HG02623 (cell line): Measurements from ENCODE around the gene TRMT61A.

ENCODE experiments used
- ATAC-seq: cut with Tn5 transposase; IDR thresholded peaks from one replicate; pipeline ENCODE4 v1.9.1; 2021; ENCODE audit warnings: moderate library complexity; ENCODE audit not compliant: unreplicated experiment

The TRMT61A gene

GRCh38 chr14:103528587-103529382 is at the start of gene TRMT61A:
TSS of gene TRMT61A (plus strand) at chr14:103529196. CDS start at chr14:103529979, 783 bp downstream.
- no peak for ATAC-seq

DNA sequence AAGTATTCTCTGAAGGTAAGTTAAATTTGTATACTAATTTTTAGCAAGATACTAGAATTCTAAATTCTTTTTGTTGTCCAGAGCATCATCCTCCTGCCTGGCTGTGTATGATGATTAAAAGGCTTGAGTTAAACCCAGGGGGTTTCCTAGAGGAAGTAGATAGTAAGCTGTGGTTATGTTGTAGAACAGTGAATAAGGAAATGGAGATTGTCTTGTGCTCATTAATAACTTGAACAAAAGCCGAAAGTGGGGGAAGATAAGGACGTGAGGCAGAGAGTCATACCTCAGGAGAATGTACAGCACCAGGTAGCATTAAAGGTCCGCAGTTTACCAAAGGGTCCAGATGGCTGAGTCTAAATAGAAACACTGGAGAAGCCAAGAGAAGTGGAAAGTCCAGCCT is 48.4 kb upstream of the TRMT61A start:
- peak; percentile 66 for ATAC-seq

DNA sequence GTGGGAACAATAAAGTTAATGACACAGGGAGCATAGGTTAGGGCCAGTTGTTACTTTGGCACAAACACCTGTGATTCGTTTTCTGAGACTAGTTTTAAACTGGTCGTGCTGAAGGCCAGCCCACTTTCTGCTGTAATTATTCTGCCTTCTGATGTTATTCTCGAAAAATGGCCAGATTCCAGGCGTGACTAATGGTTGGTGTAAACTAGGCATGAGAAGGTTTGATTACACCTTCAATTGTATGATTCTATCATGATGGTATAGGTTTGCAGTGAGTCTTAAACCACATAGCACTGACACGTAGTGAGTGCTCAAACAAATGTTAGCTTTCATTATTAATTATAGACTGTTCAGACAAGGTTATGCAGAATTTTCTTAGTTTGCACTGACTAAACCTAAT is 45.4 kb upstream of the TRMT61A start:
- no peak for ATAC-seq

- ATAC-seq = no peak
Observed at GRCh38 chr14:103485504-103485903, 43.5 kb upstream of the TRMT61A start.

- ATAC-seq = no peak
Observed at GRCh38 chr14:103488071-103488470, 40.9 kb upstream of the TRMT61A start.

DNA sequence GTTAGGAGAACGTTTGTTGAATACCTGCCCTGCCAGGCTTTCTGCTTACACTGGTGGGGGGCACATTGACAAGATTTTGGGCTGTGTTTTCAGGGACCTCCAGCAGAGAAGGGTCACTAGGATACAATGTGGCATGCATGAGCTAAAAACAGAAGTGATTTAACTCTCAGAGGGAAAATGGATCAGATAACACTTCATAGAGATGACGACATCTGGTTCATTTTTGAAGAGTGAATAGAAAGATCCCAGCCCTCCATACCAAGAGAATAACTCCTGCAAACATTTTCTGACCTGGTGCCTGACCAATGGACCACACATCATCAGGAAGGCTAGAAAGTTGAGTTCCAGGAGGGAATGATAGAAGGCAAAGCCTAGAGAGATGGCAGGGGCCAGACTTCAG is 40.0 kb upstream of the TRMT61A start:
- ATAC-seq = no peak

DNA sequence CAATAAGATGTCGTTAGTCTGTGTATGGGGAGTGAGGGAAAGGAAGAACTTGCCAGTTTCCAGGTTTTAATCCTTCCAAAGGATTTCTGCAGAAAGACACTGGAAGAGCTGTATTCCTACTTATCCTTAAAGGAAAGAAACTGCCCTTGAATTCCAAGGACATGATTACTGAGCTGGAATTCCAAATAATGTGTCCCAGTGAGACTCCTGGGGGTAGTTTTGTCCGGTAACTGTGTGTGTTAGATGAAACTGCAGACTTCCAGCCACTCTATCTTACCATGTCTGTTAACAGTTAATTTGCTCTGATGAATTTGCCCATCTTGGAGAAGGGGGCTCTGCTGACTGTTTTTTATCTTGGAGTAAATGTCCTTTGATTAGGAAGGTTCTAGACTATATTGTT is 39.4 kb upstream of the TRMT61A start:
- ATAC-seq = no peak

GRCh38 chr14:103491691-103492090 is 37.3 kb upstream of the TRMT61A start:
- no peak for ATAC-seq

DNA sequence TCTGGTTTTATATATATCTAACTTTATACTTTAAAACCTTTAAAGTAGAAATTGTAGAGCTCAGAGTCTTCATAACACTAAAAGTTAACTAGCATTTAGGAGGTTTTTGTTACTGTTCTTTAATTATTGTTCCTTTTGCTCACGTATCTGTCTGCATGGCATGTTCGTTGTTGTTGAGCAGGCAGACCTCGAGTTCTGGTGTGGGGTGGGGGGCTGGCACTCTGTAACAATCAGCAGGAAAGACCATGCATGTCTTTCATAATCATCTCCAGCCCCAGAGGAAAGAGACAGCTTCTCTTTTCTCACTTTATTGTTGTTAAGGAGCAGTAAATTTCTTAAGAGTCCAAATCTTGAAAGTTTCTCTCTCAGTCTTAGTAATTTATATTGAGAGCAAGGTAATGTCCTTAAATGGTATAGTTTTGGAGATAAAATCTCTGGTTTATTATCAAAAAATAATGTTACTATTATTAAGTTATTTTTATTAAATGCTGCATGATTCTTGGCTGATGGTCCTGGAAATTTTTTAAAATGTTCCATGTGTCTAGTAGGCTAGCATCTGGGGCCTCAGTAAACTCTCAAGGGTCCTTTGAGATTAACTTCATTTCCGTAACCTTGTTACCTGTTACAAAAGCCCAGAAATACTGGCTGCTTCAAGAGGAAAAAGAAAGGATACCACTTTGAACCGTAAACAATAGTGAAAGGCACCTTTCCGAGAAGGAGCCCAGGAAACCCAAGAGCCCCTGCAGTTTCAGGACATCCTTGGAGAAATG is 36.7 kb upstream of the TRMT61A start:
- ATAC-seq = no peak

DNA sequence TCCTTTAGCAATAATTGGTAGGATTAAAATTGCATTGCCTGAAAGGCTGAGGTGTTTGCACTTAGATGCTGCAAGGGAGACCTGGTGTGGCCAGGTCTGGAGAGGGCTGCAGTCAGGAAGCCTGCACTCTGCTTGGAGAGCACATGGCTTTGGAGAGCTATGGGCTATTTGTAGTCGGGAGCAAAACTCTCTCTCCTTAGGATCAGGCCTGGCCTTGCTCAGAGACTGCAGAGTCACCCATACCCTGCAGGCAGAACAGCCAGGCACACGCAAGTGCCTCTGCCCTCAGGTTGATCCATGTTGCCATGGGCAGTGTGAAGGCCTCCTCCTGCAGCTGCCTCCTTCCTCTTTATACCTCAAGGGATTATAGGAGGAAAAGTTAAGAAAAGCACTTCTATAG is 33.1 kb upstream of the TRMT61A start:
- ATAC-seq = no peak

DNA sequence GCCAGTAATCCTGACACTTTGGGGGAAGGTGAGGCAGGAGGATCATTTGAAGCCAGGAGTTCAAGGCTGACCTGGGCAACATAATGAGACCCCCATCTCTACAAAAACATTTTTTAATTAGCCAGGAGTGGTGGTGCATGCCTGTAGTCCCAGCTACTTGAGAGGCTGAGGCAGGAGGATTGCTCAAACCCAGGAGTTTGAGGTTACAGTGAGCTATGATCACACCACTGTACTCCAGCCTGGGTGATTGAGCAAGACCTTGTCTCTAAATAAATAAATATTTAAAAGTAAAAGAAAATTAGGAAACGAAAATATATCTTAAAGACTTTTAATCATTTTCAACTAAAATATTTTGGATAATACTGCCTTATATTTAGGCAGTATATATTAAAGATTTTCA is 32.2 kb upstream of the TRMT61A start:
- no peak for ATAC-seq

- ATAC-seq = no peak
Observed at GRCh38 chr14:103499709-103500108, 29.3 kb upstream of the TRMT61A start.

GRCh38 chr14:103500148-103500990 is 28.6 kb upstream of the TRMT61A start:
- no peak for ATAC-seq

DNA sequence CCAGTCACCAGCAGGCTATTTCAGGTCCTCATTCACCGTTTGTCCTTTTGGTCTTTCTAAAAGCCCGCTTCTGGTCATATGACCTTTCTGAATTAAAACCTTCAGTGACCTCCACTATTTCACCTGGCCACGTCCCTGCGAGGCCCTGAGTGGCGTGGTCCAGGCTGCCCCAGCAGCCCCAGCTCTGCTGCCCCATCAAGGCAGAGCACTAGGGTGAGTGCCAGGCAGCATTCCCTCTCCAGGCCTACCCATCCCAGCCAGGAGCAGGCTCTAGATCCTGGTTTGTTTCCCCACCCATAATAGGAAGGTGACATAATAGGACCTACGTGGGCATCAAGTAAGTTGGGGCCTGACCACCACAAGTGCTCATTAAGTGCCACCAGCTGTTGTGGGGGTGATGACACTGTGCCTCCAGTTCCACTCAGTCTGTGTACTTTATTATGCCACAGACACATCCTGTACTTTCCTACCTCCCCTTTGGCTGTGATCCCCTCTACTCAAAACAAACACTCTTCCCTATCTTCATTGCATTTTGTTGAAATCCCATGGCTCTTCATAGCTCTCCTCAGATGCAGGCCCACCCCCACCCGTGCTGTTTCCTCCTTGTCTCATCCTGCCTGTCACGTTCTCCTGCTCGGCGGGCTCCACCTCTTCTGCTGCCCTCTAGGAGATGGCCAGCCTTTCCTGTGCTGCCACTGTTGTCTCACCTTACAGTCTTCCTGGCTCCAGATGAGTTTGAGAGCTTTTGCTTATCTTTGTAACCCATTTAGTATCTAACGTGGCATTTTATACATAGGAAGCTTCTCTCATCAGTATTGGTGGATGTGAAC is 27.7 kb upstream of the TRMT61A start:
- ATAC-seq = no peak

DNA sequence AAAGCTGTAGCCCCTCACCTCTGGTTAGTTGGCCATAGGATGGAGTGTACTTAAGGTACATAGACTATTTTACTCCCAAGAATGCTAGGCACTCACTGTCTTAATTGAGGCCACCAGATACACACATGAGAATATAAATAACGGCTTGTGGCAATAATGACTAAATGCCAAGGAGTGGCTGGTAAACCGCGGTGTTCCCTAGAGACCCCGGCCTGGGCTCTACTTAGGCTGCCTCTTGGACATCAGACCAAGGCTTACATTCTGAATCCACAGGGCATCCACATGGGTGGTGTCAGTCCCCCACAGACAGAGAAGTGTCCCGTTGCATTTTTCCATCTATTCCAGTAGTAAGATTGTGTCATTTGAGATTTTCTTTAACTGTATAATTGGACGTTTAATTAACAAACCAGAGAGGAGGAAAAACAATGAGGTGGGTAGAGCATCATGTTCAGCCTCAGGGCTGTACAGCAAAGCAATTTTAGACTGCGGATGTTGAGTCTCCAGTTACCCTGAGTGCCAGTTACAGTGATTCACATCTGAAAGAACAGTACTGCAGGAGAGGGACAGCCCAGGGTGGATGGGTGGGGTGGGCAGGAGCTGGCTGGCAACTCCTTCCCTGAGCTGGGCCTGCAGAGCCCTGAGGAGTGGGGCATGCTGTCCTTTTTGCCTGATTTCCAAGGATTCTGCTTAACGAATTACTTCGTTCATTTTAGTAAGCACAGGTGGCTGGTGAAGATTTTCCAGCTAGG is 26.9 kb upstream of the TRMT61A start:
- ATAC-seq = no peak

DNA sequence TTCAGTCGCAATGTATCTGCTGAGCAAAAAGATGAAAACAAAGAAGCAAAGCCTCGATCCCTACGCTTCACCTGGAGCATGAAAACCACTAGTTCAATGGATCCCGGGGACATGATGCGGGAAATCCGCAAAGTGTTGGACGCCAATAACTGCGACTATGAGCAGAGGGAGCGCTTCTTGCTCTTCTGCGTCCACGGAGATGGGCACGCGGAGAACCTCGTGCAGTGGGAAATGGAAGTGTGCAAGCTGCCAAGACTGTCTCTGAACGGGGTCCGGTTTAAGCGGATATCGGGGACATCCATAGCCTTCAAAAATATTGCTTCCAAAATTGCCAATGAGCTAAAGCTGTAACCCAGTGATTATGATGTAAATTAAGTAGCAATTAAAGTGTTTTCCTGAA is 26.1 kb upstream of the TRMT61A start:
- ATAC-seq = no peak

GRCh38 chr14:103503296-103503695 is 25.7 kb upstream of the TRMT61A start:
- no peak for ATAC-seq

- ATAC-seq = no peak
Observed at GRCh38 chr14:103504991-103505565, 23.9 kb upstream of the TRMT61A start.

DNA sequence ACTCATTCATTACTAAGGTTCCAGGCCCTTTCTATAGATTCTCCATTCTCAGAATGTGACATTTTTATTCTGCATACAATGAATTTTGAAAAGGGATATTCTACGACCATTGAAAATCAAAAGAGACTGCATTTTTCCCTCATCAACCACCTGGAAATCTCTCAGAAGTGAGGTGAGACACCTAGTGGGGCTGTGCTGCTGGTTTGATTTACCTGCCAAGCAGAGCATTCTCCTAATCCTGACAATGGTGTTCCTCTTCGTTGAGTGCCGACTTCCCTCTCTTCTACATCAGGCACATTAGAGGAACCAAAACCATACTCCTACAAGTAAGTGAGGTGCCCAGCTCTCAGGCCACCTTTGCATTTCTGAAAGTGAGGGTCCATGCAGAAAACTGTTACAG is 21.2 kb upstream of the TRMT61A start:
- no peak for ATAC-seq
